Gastroesophageal sphincter (tissue), 3 donors: ENCODE results near the gene PRR5L.

Experiments used
- CTCF ChIP-seq, 4 experiments: fragments of 200-600 bp in 2 of 4; fragments of 450-650 bp in 2 of 4; sonication (generic) in 1 of 4; IDR thresholded peaks; one replicate each; pipeline ENCODE4 v1.5.1; 2017 to 2019; ENCODE audit warnings: antibody characterized with exemption in 4 of 4, mild to moderate bottlenecking in 2 of 4, moderate library complexity in 2 of 4
- POLR2A ChIP-seq, 2 donors: fragments of 450-650 bp; IDR thresholded peaks; one replicate each; pipeline ENCODE4 v1.6.1; 2017; ENCODE audit warnings: antibody characterized with exemption in 2 of 2, mild to moderate bottlenecking in 2 of 2, moderate library complexity in 1 of 2
- POLR2AphosphoS5 ChIP-seq: sonication (generic); formaldehyde crosslinking; IDR thresholded peaks from one replicate; pipeline ENCODE4 v1.6.1; 2017; ENCODE audit warnings: antibody characterized with exemption

- TF ChIP-seq CTCF (IDR thresholded peaks at IDR 0.05) (no peak), POLR2A (IDR thresholded peaks at IDR 0.05) (no peak), POLR2AphosphoS5 (no peak)
Measured at GRCh38 chr11:36425561-36426081, 129.5 kb downstream of the PRR5L start.
